Measurements from ENCODE around the gene P3H2. TPM values are rescaled to one million over a fixed set of nuclear protein-coding genes. Genes with fewer than 3 reads are reported as not detected.

Gene P3H2
- total and polyA plus RNA-seq, 2 donors (not counting 1 experiment from before 2014, with no cell fraction given) = not detected

- Histone ChIP-seq H3K27me3 (replicated peaks in 1 of 4; ENCODE audit: control extremely low read depth in 1 of 4, control insufficient read depth in 3 of 4, insufficient read depth in 4 of 4, low read length in 3 of 4) (no peaks in the 10 kb centered on the region), H3K27ac (ENCODE audit: low read length in 2 of 2) (no peak overlapping the region), H3K9me3 (ENCODE audit: control extremely low read depth in 1 of 3, control insufficient read depth in 2 of 3, insufficient read depth in 1 of 3, low read length in 2 of 3) (no peaks in the 10 kb centered on the region), H4K20me1 (ENCODE audit: control insufficient read depth, insufficient read depth, low read length, poor library complexity, severe bottlenecking) (no peaks in the 10 kb centered on the region), H3K4me2 (replicated peaks; ENCODE audit: low read depth, low read length, poor library complexity, severe bottlenecking) (no peak overlapping the region), H3K9ac (ENCODE audit: low read length) (no peak overlapping the region), H2AFZ (ENCODE audit: insufficient read depth, low read depth, low read length, poor library complexity, severe bottlenecking) (no peak overlapping the region), H3K4me1 (ENCODE audit: control insufficient read depth in 2 of 2, insufficient read depth in 2 of 2, low read length in 2 of 2) (no peaks in the 10 kb centered on the region), H3K4me3 (ENCODE audit: control extremely low read depth in 1 of 5, extremely low read depth in 1 of 5, insufficient read depth in 1 of 5, low read depth in 2 of 5, low read length in 4 of 5) (no peak overlapping the region), H3K36me3 (replicated peaks in 1 of 2; ENCODE audit: control extremely low read depth in 1 of 2, control insufficient read depth in 1 of 2, extremely low read depth in 1 of 2, insufficient read depth in 2 of 2, low read length in 1 of 2) (no peaks in the 10 kb centered on the region), H3K79me2 (ENCODE audit: control insufficient read depth, insufficient read depth, low read length) (no peaks in the 10 kb centered on the region)
- Mint-ChIP-seq H3K4me3 (no peak overlapping the region), H3K4me1 (no peaks in the 10 kb centered on the region), H3K27ac (no peak overlapping the region), H3K27me3 (peaks cover 8% of the 10 kb centered on the region), H3K9me3 (ENCODE audit: insufficient read depth) (no peaks in the 10 kb centered on the region)
- WGBS (ENCODE audit: insufficient coverage) = no CpG with 5 or more reads among the region's 2 CpGs
- TF ChIP-seq CTCF (IDR thresholded peaks at IDR 0.05) = no peak
- no peak for TF ChIP-seq EZH2 (IDR thresholded peaks at IDR 0.05; ENCODE audit: borderline replicate concordance, insufficient read depth, low read depth, low read length, poor library complexity, severe bottlenecking)
- ChIA-PET CTCF (no interaction called here), POLR2A (no interaction called here)
- DNase-seq = no peak
- intact Hi-C loops (cut with micrococcal nuclease) = no loop called here
- ATAC-seq (ENCODE audit: low read depth) = no peak
These were observed 9.3 kb upstream of the P3H2 start for GRCh38 chr3:190130037-190130436.

GRCh38 chr3:190127797-190128196 lies 7.1 kb upstream of the P3H2 start:
- no peaks in the 10 kb centered on the region for H3K79me2 ChIP-seq (ENCODE audit: control insufficient read depth, insufficient read depth, low read length)
- ATAC-seq (ENCODE audit: low read depth) (no peak), DNase-seq (no peak)
- H3K9ac ChIP-seq (ENCODE audit: low read length) = no peak overlapping the region
- intact Hi-C loops (cut with micrococcal nuclease) = no loop called here
- no peak overlapping the region for H3K4me3 Mint-ChIP-seq
- CTCF ChIA-PET = no interaction called here
- POLR2A ChIA-PET = no interaction called here
- H2AFZ ChIP-seq (ENCODE audit: insufficient read depth, low read depth, low read length, poor library complexity, severe bottlenecking) = no peak overlapping the region
- H3K4me1 ChIP-seq (ENCODE audit: control insufficient read depth in 2 of 2, insufficient read depth in 2 of 2, low read length in 2 of 2) = no peaks in the 10 kb centered on the region
- H3K4me2 ChIP-seq (replicated peaks; ENCODE audit: low read depth, low read length, poor library complexity, severe bottlenecking) = no peak overlapping the region
- H3K36me3 ChIP-seq (replicated peaks in 1 of 2; ENCODE audit: control extremely low read depth in 1 of 2, control insufficient read depth in 1 of 2, extremely low read depth in 1 of 2, insufficient read depth in 2 of 2, low read length in 1 of 2) = no peaks in the 10 kb centered on the region
- no peaks in the 10 kb centered on the region for H3K4me1 Mint-ChIP-seq
- peaks cover 18% of the 10 kb centered on the region for H3K27me3 Mint-ChIP-seq
- no peak overlapping the region for H3K27ac Mint-ChIP-seq
- H4K20me1 ChIP-seq (ENCODE audit: control insufficient read depth, insufficient read depth, low read length, poor library complexity, severe bottlenecking) = no peaks in the 10 kb centered on the region
- H3K9me3 ChIP-seq (ENCODE audit: control extremely low read depth in 1 of 3, control insufficient read depth in 2 of 3, insufficient read depth in 1 of 3, low read length in 2 of 3) = peaks cover 0 to 1% (median 0%) of the 10 kb centered on the region in 3 donors
- peaks cover 4% of the 10 kb centered on the region for H3K9me3 Mint-ChIP-seq (ENCODE audit: insufficient read depth)
- WGBS (ENCODE audit: insufficient coverage) = 85% methylated on average over 4 of the region's 6 CpGs
- TF ChIP-seq CTCF (IDR thresholded peaks at IDR 0.05) (no peak), EZH2 (IDR thresholded peaks at IDR 0.05; ENCODE audit: borderline replicate concordance, insufficient read depth, low read depth, low read length, poor library complexity, severe bottlenecking) (no peak)
- no peak overlapping the region for H3K27ac ChIP-seq (ENCODE audit: low read length in 2 of 2)
- H3K4me3 ChIP-seq (ENCODE audit: control extremely low read depth in 1 of 5, extremely low read depth in 1 of 5, insufficient read depth in 1 of 5, low read depth in 2 of 5, low read length in 4 of 5) = no peak overlapping the region
- peaks cover 0 to 8% (median 4%) of the 10 kb centered on the region in 4 experiments for H3K27me3 ChIP-seq (replicated peaks in 1 of 4; ENCODE audit: control extremely low read depth in 1 of 4, control insufficient read depth in 3 of 4, insufficient read depth in 4 of 4, low read length in 3 of 4)

Measured in B cell (primary cell).